ENCODE data around the gene PGRMC2. TPM values are rescaled to one million over a fixed set of nuclear protein-coding genes. Genes with fewer than 3 reads are reported as not detected.
A peak's percentile ranks its signal among the peaks of the same experiment; 100 is the strongest.

PGRMC2 gene
- total RNA-seq, 1 experiment from 2014 or later = 11.4 TPM

GRCh38 chr4:128287871-128288688, 467 bp upstream of the PGRMC2 start:
- H3K36me3 ChIP-seq (ENCODE audit: low read depth, low read length) = no peaks in the 10 kb centered on the region
- H4K20me1 ChIP-seq (ENCODE audit: low read length) = no peaks in the 10 kb centered on the region
- peak overlapping the region; percentile 89 for H3K4me2 ChIP-seq (ENCODE audit: low read length)
- peak overlapping the region; percentile 89 for H3K4me3 ChIP-seq (ENCODE audit: low read length)
- DNase-seq (peak; percentile 94), ATAC-seq (peak; percentile 76)
- ChIA-PET CTCF (no interaction called here), POLR2A (ENCODE audit: unreplicated experiment) (interaction anchor here (1.1 kb wide), 1 partner anchor 34 kb away, joined by 4 read pairs; no protein-coding TSS in a partner anchor)
- TSS peak; percentile 67 for BruUV-seq (replicated peaks)
- H3K9me2 ChIP-seq (replicated peaks; ENCODE audit: low read length) = no peaks in the 10 kb centered on the region
- no peaks in the 10 kb centered on the region for H3K9me3 ChIP-seq (ENCODE audit: low read length)
- peak overlapping the region; percentile 57 for H3K27ac ChIP-seq (ENCODE audit: low read length)
- H3K4me1 ChIP-seq (ENCODE audit: insufficient read depth, low read length) = peaks cover 24% of the 10 kb centered on the region
- peak overlapping the region; percentile 86 for H2AFZ ChIP-seq (ENCODE audit: low read length)
- H3F3A ChIP-seq (ENCODE audit: low read length, unreplicated experiment) = no peaks in the 10 kb centered on the region
- H3K9ac ChIP-seq (ENCODE audit: low read length) = peak overlapping the region; percentile 73
- TF ChIP-seq EZH2phosphoT487 (IDR thresholded peaks at IDR 0.05; ENCODE audit: borderline replicate concordance, low read length) = peak; percentile 94
- no peak for TF ChIP-seq CTCF (conservative IDR thresholded peaks at IDR 0.05; ENCODE audit: low read depth, low read length)
- peaks cover 54% of the 10 kb centered on the region for H3K79me2 ChIP-seq (ENCODE audit: low read length)
- intact Hi-C loops (cut with micrococcal nuclease) = loop anchor here (1.0 to 10.0 kb wide), 5 partner anchors 66 to 223 kb away; partner anchors contain the start of gene LARP1B
- no peaks in the 10 kb centered on the region for H3K27me3 ChIP-seq (ENCODE audit: low read length)

- ChIA-PET CTCF (interaction anchor here (0.6 kb wide), 1 partner anchor 240 kb away, joined by 6 read pairs; no protein-coding TSS in a partner anchor), POLR2A (ENCODE audit: unreplicated experiment) (no interaction called here)
- intact Hi-C loops (cut with micrococcal nuclease) = loop anchor here (5.0 to 10.0 kb wide), 4 partner anchors 64 to 222 kb away; partner anchors contain the start of gene LARP1B
- ATAC-seq (no peak), DNase-seq (peak; percentile 50)
- H3K4me1 ChIP-seq (ENCODE audit: insufficient read depth, low read length) = peaks cover 24% of the 10 kb centered on the region
- H3K79me2 ChIP-seq (ENCODE audit: low read length) = peaks cover 69% of the 10 kb centered on the region
- H3K9me2 ChIP-seq (replicated peaks; ENCODE audit: low read length) = no peaks in the 10 kb centered on the region
- TF ChIP-seq EZH2 (IDR thresholded peaks at IDR 0.05; ENCODE audit: low read length, unreplicated experiment) = no peak
- no peak for TF ChIP-seq EZH2phosphoT487 (IDR thresholded peaks at IDR 0.05; ENCODE audit: borderline replicate concordance, low read length)
- BruUV-seq (replicated peaks) = TSS peak; percentile 49
- H3K4me3 ChIP-seq (ENCODE audit: low read length) = peak overlapping the region; percentile 89
- no peaks in the 10 kb centered on the region for H3K36me3 ChIP-seq (ENCODE audit: low read depth, low read length)
- H2AFZ ChIP-seq (ENCODE audit: low read length) = peak overlapping the region; percentile 71
- H3F3A ChIP-seq (ENCODE audit: low read length, unreplicated experiment) = no peaks in the 10 kb centered on the region
- no peak overlapping the region for H3K27ac ChIP-seq (ENCODE audit: low read length)
- no peaks in the 10 kb centered on the region for H4K20me1 ChIP-seq (ENCODE audit: low read length)
- peak overlapping the region; percentile 92 for H3K4me2 ChIP-seq (ENCODE audit: low read length)
- no peaks in the 10 kb centered on the region for H3K27me3 ChIP-seq (ENCODE audit: low read length)
- H3K9me3 ChIP-seq (ENCODE audit: low read length) = no peaks in the 10 kb centered on the region
- H3K9ac ChIP-seq (ENCODE audit: low read length) = peak overlapping the region; percentile 63
These were observed 1.0 kb downstream of the PGRMC2 start for GRCh38 chr4:128286474-128287058.

GRCh38 chr4:128285085-128285997, 2.3 kb downstream of the PGRMC2 start:
- Histone ChIP-seq H3K4me2 (ENCODE audit: low read length) (peak overlapping the region; percentile 92), H3K4me1 (ENCODE audit: insufficient read depth, low read length) (peaks cover 24% of the 10 kb centered on the region), H3K9me3 (ENCODE audit: low read length) (no peaks in the 10 kb centered on the region), H3K27me3 (ENCODE audit: low read length) (no peaks in the 10 kb centered on the region), H3K36me3 (ENCODE audit: low read depth, low read length) (no peaks in the 10 kb centered on the region), H3K9me2 (replicated peaks; ENCODE audit: low read length) (no peaks in the 10 kb centered on the region), H2AFZ (ENCODE audit: low read length) (0 out of 2 replicates have a peak overlapping the region, but pooled peaks have one; percentile 9), H3K79me2 (ENCODE audit: low read length) (peaks cover 81% of the 10 kb centered on the region), H3K4me3 (ENCODE audit: low read length) (peak overlapping the region; percentile 89), H3F3A (ENCODE audit: low read length, unreplicated experiment) (no peaks in the 10 kb centered on the region), H3K27ac (ENCODE audit: low read length) (0 out of 2 replicates have a peak overlapping the region, but pooled peaks have one; percentile 6), H3K9ac (ENCODE audit: low read length) (peak overlapping the region; percentile 63; the same call in 1 of the 2 replicates), H4K20me1 (ENCODE audit: low read length) (no peaks in the 10 kb centered on the region)
- ChIA-PET CTCF (no interaction called here), POLR2A (ENCODE audit: unreplicated experiment) (no interaction called here)
- intact Hi-C loops (cut with micrococcal nuclease) = loop anchor here (2.0 to 10.0 kb wide), 6 partner anchors 35 to 221 kb away; partner anchors contain the start of gene LARP1B
- peak; percentile 27 for DNase-seq
- no TSS peak for BruUV-seq (replicated peaks)
- TF ChIP-seq EZH2 (IDR thresholded peaks at IDR 0.05; ENCODE audit: low read length, unreplicated experiment) = no peak
- no peak for TF ChIP-seq EZH2phosphoT487 (IDR thresholded peaks at IDR 0.05; ENCODE audit: borderline replicate concordance, low read length)
- TF ChIP-seq CTCF (conservative IDR thresholded peaks at IDR 0.05; ENCODE audit: low read depth, low read length) = no peak
- no peak for ATAC-seq

All from PC-3 (cell line).